ENCODE data around the gene POLL.

Gene POLL

DNA sequence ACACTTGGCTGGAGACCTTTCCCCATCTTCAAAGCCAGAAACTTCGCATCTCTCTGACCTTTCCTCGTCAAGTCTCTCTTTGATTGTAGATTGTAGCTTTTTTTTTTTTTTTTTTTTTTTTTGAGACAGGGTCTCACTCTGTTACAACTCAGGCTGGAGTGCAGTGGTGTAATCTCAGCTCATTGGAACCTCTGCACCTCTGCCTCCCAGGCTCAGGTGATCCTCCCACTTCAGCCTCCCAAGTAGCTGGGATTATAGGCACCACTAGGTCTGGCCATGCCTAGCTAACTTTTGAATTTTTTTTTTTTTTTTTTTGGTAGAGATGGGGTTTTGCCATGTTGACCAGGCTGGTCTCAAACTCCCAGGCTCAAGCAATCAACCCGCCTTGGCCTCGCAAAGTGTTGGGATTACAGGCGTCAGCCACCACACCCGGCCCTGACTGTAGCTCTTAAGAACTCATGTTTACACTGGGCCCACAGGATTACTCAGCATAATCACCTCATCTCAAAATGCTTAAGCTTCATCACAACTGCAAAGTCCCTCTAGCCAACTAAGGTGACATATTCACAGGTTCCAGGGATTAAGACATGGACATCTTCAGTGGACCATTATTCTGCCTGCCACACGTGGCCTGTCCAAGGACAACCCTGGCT lies 11.7 kb downstream of the POLL start:
- TF ChIP-seq, protein P1, sequence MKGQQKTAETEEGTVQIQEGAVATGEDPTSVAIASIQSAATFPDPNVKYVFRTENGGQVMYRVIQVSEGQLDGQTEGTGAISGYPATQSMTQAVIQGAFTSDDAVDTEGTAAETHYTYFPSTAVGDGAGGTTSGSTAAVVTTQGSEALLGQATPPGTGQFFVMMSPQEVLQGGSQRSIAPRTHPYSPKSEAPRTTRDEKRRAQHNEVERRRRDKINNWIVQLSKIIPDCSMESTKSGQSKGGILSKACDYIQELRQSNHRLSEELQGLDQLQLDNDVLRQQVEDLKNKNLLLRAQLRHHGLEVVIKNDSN (IDR thresholded peaks at IDR 0.05): no peak
- TF ChIP-seq YY1 (IDR thresholded peaks at IDR 0.05; ENCODE audit: low read depth) (no peak), CREB1 (IDR thresholded peaks at IDR 0.05; ENCODE audit: low read depth) (no peak), TCF12 (IDR thresholded peaks at IDR 0.05; ENCODE audit: low read depth) (no peak), RAD21 (IDR thresholded peaks at IDR 0.05; ENCODE audit: low read depth) (no peak), ZBTB7A (IDR thresholded peaks at IDR 0.05; ENCODE audit: low read depth) (no peak), TEAD4 (IDR thresholded peaks at IDR 0.05) (no peak), FOXM1 (IDR thresholded peaks at IDR 0.05; ENCODE audit: borderline replicate concordance, low read depth) (no peak), NFIC (IDR thresholded peaks at IDR 0.05) (no peak), CEBPB (IDR thresholded peaks at IDR 0.05) (no peak), EP300 (IDR thresholded peaks at IDR 0.05; ENCODE audit: borderline replicate concordance) (no peak), EGR1 (IDR thresholded peaks at IDR 0.05) (no peak)
- TF ChIP-seq, protein P2, sequence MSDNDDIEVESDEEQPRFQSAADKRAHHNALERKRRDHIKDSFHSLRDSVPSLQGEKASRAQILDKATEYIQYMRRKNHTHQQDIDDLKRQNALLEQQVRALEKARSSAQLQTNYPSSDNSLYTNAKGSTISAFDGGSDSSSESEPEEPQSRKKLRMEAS (IDR thresholded peaks at IDR 0.05): no peak
- TF ChIP-seq, protein P3, sequence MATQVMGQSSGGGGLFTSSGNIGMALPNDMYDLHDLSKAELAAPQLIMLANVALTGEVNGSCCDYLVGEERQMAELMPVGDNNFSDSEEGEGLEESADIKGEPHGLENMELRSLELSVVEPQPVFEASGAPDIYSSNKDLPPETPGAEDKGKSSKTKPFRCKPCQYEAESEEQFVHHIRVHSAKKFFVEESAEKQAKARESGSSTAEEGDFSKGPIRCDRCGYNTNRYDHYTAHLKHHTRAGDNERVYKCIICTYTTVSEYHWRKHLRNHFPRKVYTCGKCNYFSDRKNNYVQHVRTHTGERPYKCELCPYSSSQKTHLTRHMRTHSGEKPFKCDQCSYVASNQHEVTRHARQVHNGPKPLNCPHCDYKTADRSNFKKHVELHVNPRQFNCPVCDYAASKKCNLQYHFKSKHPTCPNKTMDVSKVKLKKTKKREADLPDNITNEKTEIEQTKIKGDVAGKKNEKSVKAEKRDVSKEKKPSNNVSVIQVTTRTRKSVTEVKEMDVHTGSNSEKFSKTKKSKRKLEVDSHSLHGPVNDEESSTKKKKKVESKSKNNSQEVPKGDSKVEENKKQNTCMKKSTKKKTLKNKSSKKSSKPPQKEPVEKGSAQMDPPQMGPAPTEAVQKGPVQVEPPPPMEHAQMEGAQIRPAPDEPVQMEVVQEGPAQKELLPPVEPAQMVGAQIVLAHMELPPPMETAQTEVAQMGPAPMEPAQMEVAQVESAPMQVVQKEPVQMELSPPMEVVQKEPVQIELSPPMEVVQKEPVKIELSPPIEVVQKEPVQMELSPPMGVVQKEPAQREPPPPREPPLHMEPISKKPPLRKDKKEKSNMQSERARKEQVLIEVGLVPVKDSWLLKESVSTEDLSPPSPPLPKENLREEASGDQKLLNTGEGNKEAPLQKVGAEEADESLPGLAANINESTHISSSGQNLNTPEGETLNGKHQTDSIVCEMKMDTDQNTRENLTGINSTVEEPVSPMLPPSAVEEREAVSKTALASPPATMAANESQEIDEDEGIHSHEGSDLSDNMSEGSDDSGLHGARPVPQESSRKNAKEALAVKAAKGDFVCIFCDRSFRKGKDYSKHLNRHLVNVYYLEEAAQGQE (IDR thresholded peaks at IDR 0.05; ENCODE audit: low read depth): no peak

DNA sequence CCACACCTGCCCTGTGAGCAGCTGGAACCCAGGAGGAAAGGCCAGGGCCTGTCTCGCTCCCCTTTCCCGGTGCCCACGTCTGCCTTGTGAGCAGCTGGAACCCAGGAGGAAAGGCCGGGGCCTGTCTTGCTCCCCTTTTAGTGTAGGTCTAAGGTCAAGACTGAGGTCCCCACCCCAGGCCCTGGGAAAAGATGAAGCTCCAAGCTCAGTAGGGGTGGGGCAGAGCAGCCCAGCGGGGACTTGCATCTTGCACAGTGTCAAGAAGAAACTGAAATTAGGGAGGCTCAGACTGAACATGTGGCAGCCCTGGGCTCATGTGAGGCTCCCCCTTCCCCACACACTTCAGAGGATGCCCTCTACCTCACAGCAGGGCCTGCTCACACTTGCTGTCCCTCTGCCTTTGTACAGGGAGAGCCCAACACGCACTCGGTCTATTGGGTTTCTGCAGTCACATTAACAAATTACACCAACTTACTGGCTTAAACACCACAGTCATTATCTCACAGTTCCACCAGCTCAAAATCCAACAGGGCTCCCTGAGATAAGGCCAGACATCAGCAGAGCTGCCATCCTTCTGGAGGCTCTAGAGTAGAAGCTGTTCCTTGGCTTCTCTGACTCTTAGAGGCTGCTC lies 12.4 kb downstream of the POLL start:
- TF ChIP-seq YY1 (IDR thresholded peaks at IDR 0.05; ENCODE audit: low read depth) (no peak), RAD21 (IDR thresholded peaks at IDR 0.05; ENCODE audit: low read depth) (no peak)
- TF ChIP-seq, protein P3 (IDR thresholded peaks at IDR 0.05; ENCODE audit: low read depth): no peak

DNA sequence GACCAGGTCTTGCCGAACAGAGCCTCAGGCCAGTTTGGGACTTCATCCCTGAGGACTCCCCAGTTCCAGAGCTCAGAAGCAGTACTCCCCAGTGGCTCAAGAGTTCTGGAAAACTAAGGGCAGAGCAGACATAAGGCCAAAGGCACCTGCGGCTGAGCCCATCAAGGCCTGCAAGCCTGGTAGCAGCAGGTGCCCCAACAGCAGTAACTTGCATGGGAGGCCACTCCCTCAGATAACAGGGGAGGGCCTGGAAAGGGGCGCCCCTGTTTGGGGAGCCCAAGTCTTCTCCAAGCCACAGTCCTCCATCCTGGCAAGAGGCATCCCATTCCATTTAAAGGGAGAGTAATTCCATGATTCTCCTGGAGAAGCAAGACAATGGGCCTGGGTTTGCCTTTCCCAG lies 13.0 kb downstream of the POLL start:
- TF ChIP-seq TEAD4 (IDR thresholded peaks at IDR 0.05): no peak
- 0 out of 2 replicates have a peak, but pooled peaks have one; percentile 5 for TF ChIP-seq YY1 (IDR thresholded peaks at IDR 0.05; ENCODE audit: low read depth)

DNA sequence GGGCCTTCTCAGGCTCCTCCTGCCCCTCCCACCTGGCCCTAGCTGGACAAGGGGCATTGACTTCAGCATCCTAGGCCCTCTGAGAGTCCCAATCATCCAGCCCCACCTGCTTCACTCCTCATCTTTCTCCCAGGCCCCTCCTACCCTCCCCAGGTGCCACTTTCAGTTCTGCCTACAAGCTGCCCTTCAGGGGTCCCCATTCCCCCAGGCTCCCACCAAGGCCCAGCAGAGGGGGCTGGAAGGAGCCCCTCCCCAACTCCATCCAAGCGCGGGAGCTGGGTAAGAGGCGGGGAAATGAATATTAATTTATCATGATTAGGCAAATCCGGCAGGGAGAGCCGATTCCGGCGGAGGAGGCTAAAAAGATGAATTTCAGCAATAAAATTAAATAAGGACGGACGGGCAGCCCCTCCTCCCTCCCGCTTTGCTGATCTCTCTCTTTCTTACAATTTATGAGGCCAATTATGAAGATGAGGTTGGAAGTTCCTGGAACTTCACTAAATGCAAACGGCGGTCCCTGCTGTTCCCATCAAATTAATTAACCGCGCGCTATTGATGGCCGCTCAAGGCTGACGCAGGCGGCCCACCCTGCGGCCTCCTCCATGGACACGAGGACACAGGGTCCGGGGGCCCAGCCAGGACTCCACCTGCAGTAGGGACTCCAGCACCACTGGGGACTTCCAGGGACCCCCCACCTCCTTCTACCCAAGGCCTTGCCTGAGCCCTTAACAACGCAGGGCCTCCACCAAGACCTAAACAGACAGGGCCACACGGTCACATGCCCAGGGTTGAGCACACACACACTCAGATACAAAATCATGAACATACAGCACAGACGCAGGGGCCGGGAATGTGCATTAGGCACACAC lies 13.9 kb downstream of the POLL start:
- no peak for TF ChIP-seq NFIC (IDR thresholded peaks at IDR 0.05)
- no peak for TF ChIP-seq RAD21 (IDR thresholded peaks at IDR 0.05; ENCODE audit: low read depth)
- TF ChIP-seq CREB1 (IDR thresholded peaks at IDR 0.05; ENCODE audit: low read depth): no peak
- no peak for TF ChIP-seq EGR1 (IDR thresholded peaks at IDR 0.05)

DNA sequence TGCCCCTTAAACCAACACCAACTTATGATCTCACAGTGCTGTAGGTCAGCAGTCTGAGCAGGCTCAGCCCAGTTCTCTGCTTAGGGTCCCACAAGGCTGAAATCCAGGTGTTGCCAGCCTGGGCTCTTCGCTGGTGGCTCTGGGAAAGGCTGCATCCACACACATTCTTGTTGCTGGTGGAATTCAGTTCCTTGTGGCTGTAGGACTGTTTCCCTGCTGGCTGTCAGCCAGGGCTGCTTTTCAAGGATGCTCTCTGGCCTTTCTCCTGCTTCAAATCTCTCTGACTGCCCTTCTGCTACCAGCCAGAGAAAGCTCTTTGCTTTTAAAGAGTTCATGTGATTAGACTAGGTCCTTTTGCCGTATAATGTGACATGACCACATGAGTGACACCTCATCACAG lies 15.3 kb downstream of the POLL start:
- TF ChIP-seq, protein P1 (IDR thresholded peaks at IDR 0.05): no peak
- TF ChIP-seq, protein P3 (IDR thresholded peaks at IDR 0.05; ENCODE audit: low read depth): no peak
- TF ChIP-seq, protein P2 (IDR thresholded peaks at IDR 0.05): no peak
- no peak for TF ChIP-seq EGR1 (IDR thresholded peaks at IDR 0.05)
- TF ChIP-seq TAF1 (IDR thresholded peaks at IDR 0.05; ENCODE audit: low read depth): no peak

All from Ishikawa (cell line).